Activated CD8-positive, alpha-beta memory T cell treated with anti-CD3 and anti-CD28 coated beads, Interleukin-2, amount 50 U/mL, for 1 hour (primary cell): ENCODE results near the gene MGAT5.
"Not testable (repeated sequence)": the region's sequence is repeated elsewhere in the genome, so short reads cannot be mapped to it uniquely, and the experiment has no call there.

ENCODE experiments used
- DNase-seq: peaks from one replicate; pipeline ENCODE4 v3.0.0-alpha.2; 2020; ENCODE audit errors: extremely low read depth

MGAT5 gene

DNA sequence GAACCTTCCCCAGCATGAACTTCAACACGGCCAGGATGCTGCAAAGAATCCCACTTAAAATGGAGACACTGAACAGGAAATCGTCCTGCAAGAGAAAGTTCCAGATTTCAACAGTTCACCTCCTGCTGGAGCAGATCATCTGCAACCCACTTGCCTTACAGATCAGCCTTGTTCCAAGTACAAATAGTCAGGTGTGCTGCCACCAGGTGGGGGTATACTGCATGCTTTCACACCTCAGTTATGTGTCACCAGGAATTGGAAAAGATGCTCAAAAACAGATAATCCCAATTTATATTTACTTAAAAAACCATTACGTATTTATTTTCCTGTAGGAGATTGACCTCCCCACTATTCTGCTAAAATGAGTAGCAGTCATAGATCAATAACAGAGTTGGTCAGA lies 212.3 kb downstream of the MGAT5 start:
- DNase-seq = no peak

DNA sequence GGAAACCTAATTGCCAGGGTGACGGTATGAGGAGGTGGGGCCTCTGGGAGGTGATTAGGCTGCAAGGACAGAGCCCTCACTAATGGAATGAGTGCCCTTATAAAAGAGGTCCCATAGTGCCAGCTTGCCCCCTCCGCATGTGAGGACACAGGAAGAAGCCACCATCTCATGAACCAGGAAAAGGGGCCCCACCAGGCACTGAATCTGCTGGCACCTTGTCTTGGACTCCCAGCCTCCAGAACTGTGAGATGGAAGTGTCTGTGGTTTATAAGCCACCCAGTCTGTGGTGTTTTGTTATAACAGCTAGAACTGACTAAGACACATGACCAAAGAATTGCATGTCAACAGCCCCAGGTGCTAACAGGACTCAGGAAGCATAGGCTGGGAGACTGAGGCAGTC lies 214.3 kb downstream of the MGAT5 start:
- DNase-seq = no peak

DNA sequence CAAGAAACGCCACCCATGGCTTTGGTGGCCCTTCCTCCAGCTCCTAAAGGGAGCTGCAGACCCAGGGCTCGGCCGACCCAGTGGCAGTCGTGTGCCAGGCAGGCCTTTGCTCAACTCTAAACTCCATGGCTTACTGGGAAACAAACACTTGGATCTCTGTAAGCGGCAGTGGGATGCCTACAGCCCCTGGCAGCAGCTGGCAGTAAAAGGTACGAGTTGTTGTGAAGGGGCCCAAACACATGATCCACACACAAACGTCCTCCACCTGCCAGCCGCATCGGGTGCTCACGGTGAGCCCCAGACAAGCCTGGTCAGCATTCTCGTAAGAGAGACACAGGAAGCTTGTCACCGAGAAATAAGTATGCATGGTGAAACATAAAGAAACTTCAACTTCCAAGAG lies 214.9 kb downstream of the MGAT5 start:
- no peak for DNase-seq

DNA sequence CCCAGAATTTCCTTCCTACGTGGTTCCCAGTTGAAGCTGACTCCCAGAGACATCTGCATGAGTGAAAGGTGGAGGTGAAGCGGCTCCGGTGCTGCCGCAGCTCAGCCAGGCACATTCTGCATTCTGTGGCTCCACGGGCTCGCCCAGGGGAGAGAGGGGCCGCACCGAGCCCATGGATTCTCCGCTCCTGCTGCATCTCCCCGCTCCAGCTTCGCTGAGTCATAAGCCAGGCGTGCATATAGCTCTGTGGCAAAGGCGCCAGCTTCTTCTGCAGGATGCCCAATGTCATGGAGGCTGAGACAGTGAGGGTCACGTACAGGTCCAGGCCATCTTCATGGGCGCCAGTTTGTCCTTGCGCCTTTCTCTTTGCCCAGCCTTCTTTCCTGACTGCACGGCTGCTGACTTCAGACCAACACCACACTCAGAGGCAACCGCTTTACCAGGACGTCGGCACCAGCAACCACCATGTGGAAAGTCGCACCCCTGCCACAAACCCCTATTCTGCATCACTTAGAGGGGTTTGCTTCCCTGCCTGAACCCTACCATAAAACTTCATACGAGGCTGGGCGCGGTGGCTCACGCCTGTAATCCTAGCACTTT lies 215.7 kb downstream of the MGAT5 start:
- DNase-seq = no peak

DNA sequence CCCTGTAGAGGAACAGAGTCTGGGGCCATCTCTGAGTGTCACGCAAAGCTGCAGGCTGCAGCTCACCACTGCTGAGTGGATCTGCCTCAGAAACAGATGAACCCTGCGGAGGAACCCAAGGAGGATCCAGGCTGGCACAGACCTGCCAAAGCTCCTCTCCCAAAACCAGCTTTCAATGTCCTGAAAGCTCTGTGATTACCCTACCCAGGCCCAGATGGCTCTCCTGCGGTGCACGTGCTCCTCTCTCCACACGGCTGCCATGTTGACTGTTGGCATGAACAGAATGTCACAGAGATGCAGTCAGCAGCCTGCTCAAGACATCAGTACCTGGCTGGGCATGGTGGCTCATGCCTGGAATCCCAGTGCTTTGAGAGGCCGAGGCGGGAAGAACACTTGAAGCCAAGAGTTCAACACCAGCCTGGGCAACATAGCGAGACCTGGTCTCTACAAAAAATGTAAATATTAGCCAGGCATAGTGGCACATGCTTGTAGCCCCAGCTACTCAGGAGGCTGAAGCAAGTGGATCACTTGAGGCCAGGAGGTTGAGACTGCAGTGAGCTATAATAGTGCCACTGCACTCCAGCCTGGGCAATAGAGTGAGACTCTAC lies 216.8 kb downstream of the MGAT5 start:
- no peak for DNase-seq

DNA sequence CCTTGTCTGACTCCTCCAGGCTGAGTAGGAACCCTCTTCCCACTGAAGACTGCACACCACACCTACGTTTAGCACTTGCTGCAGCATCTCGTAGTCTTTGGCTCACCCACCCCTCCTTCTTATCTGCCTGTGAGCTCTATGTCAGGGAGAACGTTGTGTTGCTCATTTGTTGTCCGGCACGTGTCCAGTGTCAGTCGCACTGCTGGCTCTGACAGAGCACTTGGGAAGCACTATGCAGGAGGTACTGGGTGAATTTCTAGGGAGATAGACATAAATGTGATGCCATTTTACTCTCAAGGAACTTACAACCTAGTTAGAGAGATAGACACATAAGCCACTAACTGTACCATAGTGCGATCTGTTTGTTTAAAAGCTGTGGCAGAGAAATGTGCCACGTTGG lies 223.1 kb downstream of the MGAT5 start:
- DNase-seq = not testable (repeated sequence)

DNA sequence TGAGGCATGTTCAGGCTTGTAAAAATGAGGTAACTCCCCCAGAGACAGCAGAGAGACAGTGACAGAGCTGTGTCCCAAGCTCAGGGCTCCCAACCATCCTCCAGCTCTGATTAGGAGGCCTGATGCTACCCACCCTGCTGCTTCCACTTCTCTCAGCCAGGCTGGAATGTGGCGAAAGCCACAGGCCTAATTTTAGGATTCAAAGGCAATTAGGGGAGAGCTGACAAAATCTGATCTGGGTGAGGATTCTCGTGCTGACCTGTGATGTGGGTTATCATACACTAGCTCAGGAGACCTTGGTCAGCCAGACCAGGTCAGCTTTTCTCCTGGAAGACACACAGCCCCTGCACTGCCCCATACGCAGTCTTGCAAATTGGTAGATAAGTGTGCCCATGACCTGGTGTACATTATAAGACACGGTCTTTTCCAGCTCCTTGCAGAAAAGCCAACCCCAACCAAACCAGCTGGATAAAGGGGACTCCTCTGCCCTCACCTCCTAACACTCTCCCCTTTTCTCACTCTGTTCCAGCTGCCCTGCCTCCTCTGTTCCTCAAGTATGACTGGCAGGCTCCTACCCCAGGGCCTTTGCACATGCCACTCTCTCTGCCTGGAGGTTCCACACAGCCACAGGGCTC lies 225.9 kb downstream of the MGAT5 start:
- DNase-seq = no peak

DNA sequence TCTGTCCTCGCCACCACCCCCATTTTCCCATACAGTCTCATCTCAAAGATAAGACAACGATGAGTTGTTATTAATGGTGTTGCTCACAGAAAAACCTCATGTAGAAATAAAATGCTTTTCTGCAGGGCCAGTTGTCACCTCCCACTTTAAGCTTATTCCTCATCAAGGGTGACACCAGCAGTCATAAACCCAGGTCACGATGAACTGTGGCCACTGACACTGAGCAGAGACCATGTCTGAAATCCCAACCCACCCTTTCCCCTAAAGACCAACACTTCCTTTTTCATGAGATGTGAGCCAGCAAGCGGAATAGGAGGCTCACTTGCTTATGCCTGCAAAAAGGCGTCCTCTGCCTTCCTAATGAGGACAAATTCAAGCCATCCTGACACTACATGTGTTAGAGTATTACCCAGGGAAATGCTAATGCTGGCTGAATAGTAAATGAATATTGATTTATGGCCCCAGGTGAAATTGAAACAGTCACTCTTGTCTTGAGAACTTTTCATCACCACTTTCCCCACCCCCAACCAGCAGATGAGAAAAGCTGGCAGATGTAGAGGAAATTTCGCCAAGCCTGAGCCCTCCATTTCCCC lies 228.4 kb downstream of the MGAT5 start:
- DNase-seq = no peak

DNA sequence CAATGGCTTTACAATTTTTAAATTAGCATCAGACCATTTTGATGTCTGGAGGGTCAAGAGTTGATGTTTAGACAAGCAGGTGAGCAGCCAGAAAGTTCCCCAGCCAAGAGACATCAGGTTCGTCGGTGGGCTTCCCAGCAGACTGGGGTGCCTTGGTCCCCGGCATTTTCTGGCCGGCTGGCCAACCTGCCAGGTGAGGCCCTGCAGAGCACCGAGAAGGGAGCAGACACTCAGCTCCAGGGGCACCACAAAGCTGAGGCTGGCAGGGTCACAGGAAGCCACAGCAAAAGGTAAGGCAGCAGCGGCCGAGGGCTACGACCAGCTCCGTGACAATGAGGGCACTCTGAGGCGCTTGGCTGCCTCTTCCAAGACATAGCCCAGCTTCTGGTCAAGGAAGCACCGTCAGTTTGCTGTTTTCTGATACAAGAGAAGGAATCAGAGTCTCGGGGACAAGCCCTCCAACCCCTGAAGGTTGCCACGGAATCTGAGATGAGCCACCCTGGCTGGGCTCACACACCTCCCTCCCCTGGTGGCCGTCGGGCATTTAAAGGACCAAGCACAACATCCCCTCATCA lies 229.0 kb downstream of the MGAT5 start:
- no peak for DNase-seq

DNA sequence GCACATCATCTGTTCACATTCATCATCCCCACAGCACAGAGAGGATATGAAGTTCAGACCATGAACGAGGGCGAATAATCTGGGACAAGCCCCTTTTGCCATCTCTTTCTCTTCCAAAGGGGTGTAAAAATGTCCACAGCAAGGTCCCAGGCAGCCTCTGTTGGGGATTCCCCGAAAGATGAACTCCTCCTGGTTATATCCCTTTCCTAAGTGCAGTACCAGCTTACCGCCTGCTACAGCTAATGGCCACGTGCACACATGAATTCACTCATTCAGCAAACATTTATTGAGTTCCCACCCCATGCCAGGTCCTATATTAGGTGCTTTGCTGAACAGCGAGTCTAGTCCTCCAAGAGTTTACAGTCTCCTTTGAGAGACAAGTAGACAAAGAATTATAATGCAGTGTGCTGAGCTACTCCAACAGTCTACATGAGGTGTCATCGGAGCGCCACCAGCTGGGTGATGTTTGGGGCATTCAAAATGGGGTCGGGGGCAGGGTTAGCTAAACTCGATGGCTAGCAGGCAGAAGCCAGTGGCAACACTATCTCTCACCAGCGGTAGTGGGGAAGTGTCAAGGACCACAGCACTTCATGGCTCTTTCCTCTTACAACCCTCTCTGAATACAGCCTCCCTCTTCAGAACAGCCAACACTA lies 236.0 kb downstream of the MGAT5 start:
- no peak for DNase-seq

DNA sequence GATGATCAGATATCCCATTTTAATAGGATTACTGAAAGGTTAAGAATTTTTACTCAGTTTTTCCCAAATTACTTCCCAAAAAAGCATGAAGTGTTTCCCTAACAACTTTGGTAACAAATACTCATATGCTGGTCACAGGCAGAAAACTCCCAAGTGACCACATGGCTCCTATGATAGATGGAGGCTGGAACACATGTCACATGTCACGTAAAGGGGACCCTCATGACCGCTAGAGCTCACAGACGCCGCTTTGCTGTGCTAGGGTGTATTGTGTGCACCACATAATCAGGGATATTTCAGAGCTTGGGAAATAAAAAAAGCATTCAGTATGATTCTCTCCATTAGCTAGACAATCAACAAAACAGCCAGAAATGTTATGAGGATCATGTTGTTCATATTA lies 236.7 kb downstream of the MGAT5 start:
- DNase-seq = no peak

DNA sequence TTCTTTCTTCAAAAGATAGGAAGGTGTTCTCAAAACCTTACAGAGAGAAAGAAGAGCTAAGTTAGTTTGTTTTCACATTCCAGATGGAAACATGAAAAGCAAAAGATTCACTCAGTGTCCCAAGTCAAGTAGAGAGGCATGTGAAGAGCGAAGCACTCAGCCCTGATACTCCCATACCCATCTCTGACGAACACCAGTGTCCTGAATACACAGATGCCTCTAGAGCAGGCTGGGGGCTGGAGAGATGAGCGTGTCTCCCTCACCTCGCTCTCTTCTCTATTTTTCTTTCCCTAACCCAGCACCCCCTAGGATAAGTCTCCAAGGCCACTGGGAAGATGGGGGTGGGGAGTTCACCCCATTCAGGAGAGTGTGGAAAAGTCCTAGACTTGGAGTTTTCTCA lies 237.2 kb downstream of the MGAT5 start:
- DNase-seq = no peak

DNA sequence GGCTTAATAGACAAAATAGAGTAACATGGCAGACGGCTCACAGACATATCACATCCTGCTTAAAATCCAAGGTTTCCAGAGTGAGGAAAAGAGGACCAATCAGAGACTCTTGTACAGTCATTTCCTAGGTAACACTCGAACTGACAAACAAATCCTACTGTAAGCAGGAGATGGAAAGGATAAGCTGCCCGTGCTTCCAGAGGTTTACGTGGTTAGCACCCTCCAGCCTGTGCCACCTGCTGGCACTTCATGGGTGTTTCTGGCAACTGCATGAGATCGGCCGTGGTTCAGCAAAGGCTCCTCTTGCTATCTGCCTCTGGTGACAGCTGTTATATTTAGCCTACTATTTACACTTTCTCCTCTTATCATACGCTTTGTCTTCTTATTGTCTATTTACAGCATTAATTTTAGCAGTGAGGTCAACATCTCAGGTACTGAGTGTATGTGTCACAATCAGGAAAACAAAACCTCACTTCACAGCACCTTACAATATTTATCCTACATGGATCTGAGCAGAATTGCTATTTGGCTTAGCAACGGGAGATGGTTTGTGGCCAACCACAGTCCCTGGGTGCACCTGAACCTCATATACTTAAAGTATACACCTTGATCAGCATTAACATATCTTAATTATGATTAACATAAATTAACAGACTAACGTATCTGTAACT lies 238.0 kb downstream of the MGAT5 start:
- no peak for DNase-seq

DNA sequence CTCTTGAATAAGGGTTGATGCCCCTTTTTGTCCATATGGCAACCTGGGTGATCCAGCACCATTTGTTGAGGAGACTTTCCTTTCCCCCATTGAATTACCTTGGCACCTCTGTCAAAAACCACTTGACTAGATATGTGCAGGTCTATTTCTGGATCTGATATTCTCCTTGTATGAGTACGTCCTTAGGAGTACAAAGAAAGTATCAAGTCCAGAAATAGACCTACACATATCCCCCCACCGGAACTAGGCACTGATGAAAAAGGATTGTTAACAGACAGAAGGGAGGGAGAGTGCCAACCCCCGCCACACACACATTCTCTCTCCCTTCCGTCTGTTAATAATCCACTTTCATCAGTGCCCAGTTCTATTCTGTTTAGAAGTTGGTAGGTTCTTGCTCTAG lies 239.9 kb downstream of the MGAT5 start:
- DNase-seq = no peak

DNA sequence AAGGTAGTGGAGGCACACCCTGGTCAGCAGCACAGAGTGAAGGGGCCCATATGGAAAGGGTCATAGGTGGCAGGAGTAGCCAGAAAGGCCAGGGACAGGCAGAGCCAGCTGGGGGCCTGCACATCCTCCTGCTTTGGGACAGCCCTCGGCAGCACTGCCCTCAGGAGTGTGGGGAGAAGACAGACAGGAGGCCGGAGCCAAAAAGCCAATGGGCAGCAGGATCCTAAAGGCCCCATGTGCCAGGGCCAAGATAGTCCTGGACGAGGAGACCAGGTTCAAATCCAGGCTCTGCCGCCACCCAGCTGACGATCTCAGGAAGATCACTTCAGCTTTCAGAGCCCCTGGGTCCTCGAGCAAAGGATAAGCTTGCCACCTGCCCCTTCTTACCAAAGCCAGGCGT lies 244.8 kb downstream of the MGAT5 start:
- DNase-seq = no peak

DNA sequence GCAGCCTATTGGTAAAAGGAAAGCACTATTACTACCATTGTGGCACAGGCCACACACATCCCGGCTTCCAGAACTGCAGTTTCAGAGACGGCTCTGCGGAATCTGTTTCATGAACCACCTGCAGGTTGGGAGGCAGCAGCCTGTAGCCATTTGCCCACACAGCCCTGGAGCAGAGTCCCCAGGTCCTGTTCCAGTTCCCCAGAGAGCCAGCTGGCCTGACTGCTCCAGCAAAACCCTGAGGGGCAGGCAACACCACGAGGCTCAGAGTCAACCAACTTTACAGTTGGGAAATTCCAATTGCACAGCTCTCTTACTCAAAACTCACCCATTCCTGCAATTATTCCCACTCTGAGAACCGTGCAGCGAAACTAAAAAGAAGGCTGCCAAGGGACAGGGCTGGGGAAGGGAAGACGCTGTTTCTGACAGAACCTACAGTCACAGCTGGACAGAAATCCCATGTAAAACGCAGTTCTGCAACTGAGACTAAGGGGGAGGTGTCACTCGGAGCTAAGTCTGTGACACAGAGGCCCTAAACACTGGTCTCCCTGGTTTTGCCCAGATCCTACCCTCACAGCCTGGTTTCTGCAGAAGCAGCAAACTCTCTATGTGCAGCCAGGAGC lies 245.5 kb downstream of the MGAT5 start:
- DNase-seq = no peak

DNA sequence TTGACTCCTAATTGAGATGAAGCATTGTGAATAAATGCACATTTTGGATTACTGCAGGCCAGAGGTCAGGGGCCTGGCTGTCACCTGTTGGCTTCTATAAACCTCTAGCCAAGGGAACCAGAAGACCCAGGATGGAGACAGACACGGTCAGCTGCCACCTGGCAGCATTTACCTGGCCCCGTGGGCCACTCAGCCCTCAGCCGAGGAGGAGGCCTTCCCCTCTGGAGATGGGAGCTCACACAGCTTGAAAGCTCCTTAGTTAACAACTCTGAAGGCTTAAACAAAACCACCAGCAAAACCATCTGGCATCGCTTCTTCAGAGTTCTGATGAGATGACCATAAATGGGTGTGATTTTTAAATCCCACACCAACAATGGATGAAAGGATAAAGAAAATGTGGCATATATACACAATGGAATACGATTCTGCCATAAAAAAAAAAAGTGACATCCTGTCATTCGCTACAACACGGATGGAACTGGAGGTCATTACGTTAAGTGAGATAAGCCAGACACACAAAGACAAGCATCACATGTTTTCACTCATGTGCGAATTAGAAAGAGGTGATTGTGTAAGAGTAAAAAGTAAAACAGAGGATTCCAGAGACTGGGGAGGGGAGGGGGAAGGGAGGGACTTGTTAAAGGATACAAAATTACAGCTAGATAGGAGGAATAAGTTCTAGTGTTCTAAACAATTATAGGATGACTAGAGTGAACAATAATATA lies 246.5 kb downstream of the MGAT5 start:
- no peak for DNase-seq

DNA sequence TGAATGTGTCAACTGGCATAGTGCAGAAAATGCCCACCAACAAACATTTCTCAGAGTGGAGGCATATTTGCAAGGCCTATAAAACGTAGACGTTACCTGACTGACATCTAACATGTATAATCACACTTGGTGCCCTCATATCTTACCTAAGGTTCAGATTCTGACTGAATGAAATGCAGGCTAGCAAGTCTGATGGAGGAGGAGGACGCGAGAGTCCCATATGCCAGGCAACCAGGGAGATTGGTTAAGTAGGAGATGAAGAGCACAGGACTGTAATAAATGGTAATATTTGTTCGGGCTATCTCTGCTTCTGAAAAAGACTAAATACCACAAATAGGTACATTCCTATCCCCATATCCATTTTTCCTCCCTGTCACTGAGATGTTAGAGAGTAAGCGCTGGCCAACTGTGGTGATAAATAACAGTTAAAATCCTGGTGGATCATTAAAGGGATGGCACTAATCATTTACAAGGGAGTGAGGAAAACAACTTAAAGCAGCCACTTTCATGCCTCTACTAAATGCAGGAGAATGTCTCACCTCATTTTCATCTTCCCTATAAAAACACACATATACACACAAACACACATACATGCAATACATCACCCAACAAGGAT lies 247.7 kb downstream of the MGAT5 start:
- no peak for DNase-seq

DNA sequence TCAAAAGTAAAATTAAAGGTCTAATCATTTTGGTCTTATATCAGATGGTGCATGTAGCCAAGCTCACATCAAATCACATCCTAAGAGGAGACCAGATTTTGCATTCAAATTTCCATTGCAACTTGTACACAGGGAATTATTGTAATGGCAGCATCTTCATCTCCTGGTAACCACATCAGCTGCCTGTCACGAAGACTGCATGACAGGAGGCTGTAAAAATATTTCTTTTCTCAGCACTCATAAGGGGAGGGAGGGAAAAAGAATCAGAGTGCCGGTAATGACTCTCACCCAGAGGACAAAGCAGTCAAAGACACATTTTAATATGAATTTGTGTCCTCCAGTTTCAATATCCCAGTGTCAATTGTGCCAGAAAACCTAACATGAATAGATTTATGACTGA lies 248.2 kb downstream of the MGAT5 start:
- DNase-seq = no peak
